ENCODE data around the gene PAX6. TPM values are rescaled to one million over a fixed set of nuclear protein-coding genes. Genes with fewer than 3 reads are reported as not detected.

Gene PAX6
- total and polyA plus RNA-seq, 5 donors from 2014 or later, result not detected

- Histone ChIP-seq H3K4me1 (ENCODE audit: control insufficient read depth, insufficient read depth, low read length, poor library complexity, severe bottlenecking) (peaks cover 64% of the 10 kb centered on the region), H3K9me3 (ENCODE audit: control insufficient read depth in 2 of 2, low read length in 2 of 2) (no peaks in the 10 kb centered on the region), H3K4me3 (ENCODE audit: low read depth, low read length) (no peak overlapping the region), H3K36me3 (ENCODE audit: control insufficient read depth, insufficient read depth, low read length) (no peaks in the 10 kb centered on the region), H3K27me3 (ENCODE audit: control insufficient read depth, insufficient read depth, low read length) (peaks cover 51% of the 10 kb centered on the region), H3K27ac (ENCODE audit: insufficient read depth, low read length, poor library complexity, severe bottlenecking) (no peak overlapping the region)
- Mint-ChIP-seq H3K36me3 (no peaks in the 10 kb centered on the region), H3K27me3 (peaks cover 83% of the 10 kb centered on the region), H3K4me1 (peaks cover 22 to 66% (median 33%) of the 10 kb centered on the region in 4 donors), H3K4me3 (peak overlapping the region; percentile 76 to 85 (median 81)), H3K27ac (no peak overlapping the region), H3K9me3 (peaks cover 0 to 13% (median 3%) of the 10 kb centered on the region in 7 donors)
- DNase-seq (no peak), ATAC-seq (ENCODE audit: low read depth in 2 of 2) (no peak)
Observed at GRCh38 chr11:31809541-31809856, 1.6 kb downstream of the PAX6 start.

- no peak for DNase-seq
- no peak for ATAC-seq (ENCODE audit: low read depth in 2 of 2)
- Mint-ChIP-seq H3K9me3 (peaks cover 0 to 15% (median 3%) of the 10 kb centered on the region in 7 donors), H3K4me1 (peaks cover 26 to 67% (median 39%) of the 10 kb centered on the region in 4 donors), H3K27ac (no peak overlapping the region), H3K4me3 (peak overlapping the region; percentile 76 to 85 (median 81)), H3K36me3 (no peaks in the 10 kb centered on the region), H3K27me3 (peaks cover 84% of the 10 kb centered on the region)
- Histone ChIP-seq H3K9me3 (ENCODE audit: control insufficient read depth in 2 of 2, low read length in 2 of 2) (no peaks in the 10 kb centered on the region), H3K4me1 (ENCODE audit: control insufficient read depth, insufficient read depth, low read length, poor library complexity, severe bottlenecking) (peaks cover 64% of the 10 kb centered on the region), H3K36me3 (ENCODE audit: control insufficient read depth, insufficient read depth, low read length) (no peaks in the 10 kb centered on the region), H3K4me3 (ENCODE audit: low read depth, low read length) (no peak overlapping the region), H3K27me3 (ENCODE audit: control insufficient read depth, insufficient read depth, low read length) (peaks cover 49% of the 10 kb centered on the region), H3K27ac (ENCODE audit: insufficient read depth, low read length, poor library complexity, severe bottlenecking) (no peak overlapping the region)
Observed at GRCh38 chr11:31808721-31809540, 2.2 kb downstream of the PAX6 start.

GRCh38 chr11:31807799-31808667, 3.1 kb downstream of the PAX6 start:
- Mint-ChIP-seq H3K4me1 (peaks cover 27 to 70% (median 40%) of the 10 kb centered on the region in 4 donors), H3K4me3 (peak overlapping the region in 2 of 4 donors; percentile 5 to 24), H3K27ac (peak overlapping the region in 1 of 3 donors; percentile 32), H3K27me3 (peaks cover 86% of the 10 kb centered on the region), H3K9me3 (peaks cover 0 to 19% (median 3%) of the 10 kb centered on the region in 7 donors), H3K36me3 (no peaks in the 10 kb centered on the region)
- H3K27me3 ChIP-seq (ENCODE audit: control insufficient read depth, insufficient read depth, low read length), result peaks cover 51% of the 10 kb centered on the region
- DNase-seq (no peak), ATAC-seq (ENCODE audit: low read depth in 2 of 2) (no peak)
- no peaks in the 10 kb centered on the region for H3K36me3 ChIP-seq (ENCODE audit: control insufficient read depth, insufficient read depth, low read length)
- H3K4me3 ChIP-seq (ENCODE audit: low read depth, low read length), result no peak overlapping the region
- H3K9me3 ChIP-seq (ENCODE audit: control insufficient read depth in 2 of 2, low read length in 2 of 2), result peaks cover 0 to 6% of the 10 kb centered on the region in 2 experiments
- H3K4me1 ChIP-seq (ENCODE audit: control insufficient read depth, insufficient read depth, low read length, poor library complexity, severe bottlenecking), result peaks cover 60% of the 10 kb centered on the region
- no peak overlapping the region for H3K27ac ChIP-seq (ENCODE audit: insufficient read depth, low read length, poor library complexity, severe bottlenecking)

GRCh38 chr11:31806928-31807798, 4.0 kb downstream of the PAX6 start:
- peaks cover 0 to 24% (median 3%) of the 10 kb centered on the region in 7 donors for H3K9me3 Mint-ChIP-seq
- Histone ChIP-seq H3K36me3 (ENCODE audit: control insufficient read depth, insufficient read depth, low read length) (no peaks in the 10 kb centered on the region), H3K4me3 (ENCODE audit: low read depth, low read length) (no peak overlapping the region), H3K4me1 (ENCODE audit: control insufficient read depth, insufficient read depth, low read length, poor library complexity, severe bottlenecking) (peaks cover 52% of the 10 kb centered on the region), H3K9me3 (ENCODE audit: control insufficient read depth in 2 of 2, low read length in 2 of 2) (peaks cover 2 to 10% of the 10 kb centered on the region in 2 experiments), H3K27me3 (ENCODE audit: control insufficient read depth, insufficient read depth, low read length) (peaks cover 51% of the 10 kb centered on the region), H3K27ac (ENCODE audit: insufficient read depth, low read length, poor library complexity, severe bottlenecking) (no peak overlapping the region)
- peaks cover 27 to 69% (median 42%) of the 10 kb centered on the region in 4 donors for H3K4me1 Mint-ChIP-seq
- DNase-seq (no peak), ATAC-seq (ENCODE audit: low read depth in 2 of 2) (no peak)
- H3K4me3 Mint-ChIP-seq, result peak overlapping the region in 2 of 4 donors; percentile 3 to 5
- H3K27me3 Mint-ChIP-seq, result peaks cover 86% of the 10 kb centered on the region
- no peak overlapping the region for H3K27ac Mint-ChIP-seq
- H3K36me3 Mint-ChIP-seq, result no peaks in the 10 kb centered on the region

GRCh38 chr11:31806186-31806927, 4.8 kb downstream of the PAX6 start:
- Histone ChIP-seq H3K4me3 (ENCODE audit: low read depth, low read length) (no peak overlapping the region), H3K36me3 (ENCODE audit: control insufficient read depth, insufficient read depth, low read length) (no peaks in the 10 kb centered on the region), H3K4me1 (ENCODE audit: control insufficient read depth, insufficient read depth, low read length, poor library complexity, severe bottlenecking) (peaks cover 45% of the 10 kb centered on the region), H3K9me3 (ENCODE audit: control insufficient read depth in 2 of 2, low read length in 2 of 2) (peaks cover 3 to 15% of the 10 kb centered on the region in 2 experiments), H3K27ac (ENCODE audit: insufficient read depth, low read length, poor library complexity, severe bottlenecking) (no peak overlapping the region), H3K27me3 (ENCODE audit: control insufficient read depth, insufficient read depth, low read length) (peaks cover 59% of the 10 kb centered on the region)
- Mint-ChIP-seq H3K27me3 (peaks cover 88% of the 10 kb centered on the region), H3K9me3 (peaks cover 0 to 25% (median 3%) of the 10 kb centered on the region in 7 donors), H3K36me3 (no peaks in the 10 kb centered on the region), H3K4me3 (peak overlapping the region in 2 of 4 donors; percentile 1 to 5), H3K4me1 (peaks cover 25 to 64% (median 41%) of the 10 kb centered on the region in 4 donors), H3K27ac (no peak overlapping the region)
- ATAC-seq (ENCODE audit: low read depth in 2 of 2), result no peak
- DNase-seq, result no peak

- Mint-ChIP-seq H3K4me1 (peaks cover 23 to 64% (median 36%) of the 10 kb centered on the region in 4 donors), H3K36me3 (no peaks in the 10 kb centered on the region), H3K9me3 (peaks cover 0 to 31% (median 4%) of the 10 kb centered on the region in 7 donors), H3K27ac (no peak overlapping the region), H3K27me3 (peaks cover 88% of the 10 kb centered on the region), H3K4me3 (no peak overlapping the region)
- ATAC-seq (ENCODE audit: low read depth in 2 of 2) (no peak), DNase-seq (no peak)
- Histone ChIP-seq H3K36me3 (ENCODE audit: control insufficient read depth, insufficient read depth, low read length) (no peaks in the 10 kb centered on the region), H3K27ac (ENCODE audit: insufficient read depth, low read length, poor library complexity, severe bottlenecking) (no peak overlapping the region), H3K27me3 (ENCODE audit: control insufficient read depth, insufficient read depth, low read length) (peaks cover 62% of the 10 kb centered on the region), H3K4me1 (ENCODE audit: control insufficient read depth, insufficient read depth, low read length, poor library complexity, severe bottlenecking) (peaks cover 38% of the 10 kb centered on the region), H3K4me3 (ENCODE audit: low read depth, low read length) (no peak overlapping the region), H3K9me3 (ENCODE audit: control insufficient read depth in 2 of 2, low read length in 2 of 2) (peaks cover 6 to 22% of the 10 kb centered on the region in 2 experiments)
Observed at GRCh38 chr11:31805629-31806185, 5.4 kb downstream of the PAX6 start.

Measured in CD4-positive, CD25-positive, alpha-beta regulatory T cell (primary cell).